ENCODE data around the gene ROPN1L.

Gene ROPN1L

GRCh38 chr5:10457682-10458574, 16.2 kb downstream of the ROPN1L start:
- DNase-seq (ENCODE audit: low read depth in 2 of 2), result no peak

- DNase-seq (ENCODE audit: low read depth in 2 of 2), result no peak
Measured at GRCh38 chr5:10459080-10460055, 17.7 kb downstream of the ROPN1L start.

- no peak for DNase-seq (ENCODE audit: low read depth in 2 of 2)
Measured at GRCh38 chr5:10460252-10460906, 18.7 kb downstream of the ROPN1L start.

DNA sequence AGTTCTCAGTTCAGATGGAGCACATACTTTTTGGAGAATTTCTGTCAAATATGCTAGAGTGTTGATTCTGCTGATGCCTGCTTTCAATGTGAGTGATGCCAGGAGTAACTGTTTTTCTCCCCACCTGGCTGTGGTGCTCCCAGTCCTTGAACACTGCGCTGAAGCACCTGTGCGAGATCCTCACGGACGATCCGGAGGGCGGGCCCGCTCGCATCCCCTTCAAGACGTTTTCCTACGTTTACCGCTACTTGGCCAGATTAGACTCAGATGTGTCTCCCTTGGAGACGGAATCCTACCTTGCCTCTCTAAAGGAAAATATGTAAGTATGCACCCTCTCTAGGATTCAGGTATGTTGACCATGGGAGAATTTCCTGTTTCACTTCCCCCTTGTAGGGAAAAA, 19.4 kb downstream of the ROPN1L start:
- DNase-seq (ENCODE audit: low read depth in 2 of 2), result no peak

DNA sequence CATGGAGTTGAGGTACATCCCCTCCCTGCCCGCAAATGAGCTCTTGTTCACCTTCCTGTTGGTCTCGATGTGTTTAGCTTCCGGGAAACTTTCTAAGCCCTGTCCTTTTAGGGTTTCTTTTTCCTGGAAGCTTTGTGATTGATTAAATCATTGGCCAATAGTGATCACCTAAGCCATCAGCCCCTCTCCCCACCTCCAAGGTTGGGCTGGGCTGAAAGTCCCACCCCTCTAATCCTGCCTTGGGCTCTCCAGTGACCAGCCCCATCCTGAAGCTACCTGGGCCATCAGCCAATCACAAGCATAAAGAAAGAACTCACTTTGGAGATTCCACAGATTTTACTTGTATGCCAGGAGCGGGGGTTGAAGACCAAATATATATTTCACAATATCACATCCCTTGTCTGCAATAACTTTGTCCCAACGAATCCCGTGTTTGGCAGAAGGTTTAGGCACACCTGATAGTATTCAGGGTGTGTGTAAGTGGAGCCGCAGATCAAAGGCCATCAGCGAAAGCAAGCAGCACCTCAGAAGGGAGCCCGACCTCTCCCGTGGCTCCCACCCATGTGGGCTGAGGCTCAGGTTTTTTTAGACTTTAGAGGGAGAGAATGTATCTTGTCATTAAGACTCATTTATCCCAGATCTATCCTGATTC, 20.4 kb downstream of the ROPN1L start:
- DNase-seq (ENCODE audit: low read depth in 2 of 2), result no peak

DNA sequence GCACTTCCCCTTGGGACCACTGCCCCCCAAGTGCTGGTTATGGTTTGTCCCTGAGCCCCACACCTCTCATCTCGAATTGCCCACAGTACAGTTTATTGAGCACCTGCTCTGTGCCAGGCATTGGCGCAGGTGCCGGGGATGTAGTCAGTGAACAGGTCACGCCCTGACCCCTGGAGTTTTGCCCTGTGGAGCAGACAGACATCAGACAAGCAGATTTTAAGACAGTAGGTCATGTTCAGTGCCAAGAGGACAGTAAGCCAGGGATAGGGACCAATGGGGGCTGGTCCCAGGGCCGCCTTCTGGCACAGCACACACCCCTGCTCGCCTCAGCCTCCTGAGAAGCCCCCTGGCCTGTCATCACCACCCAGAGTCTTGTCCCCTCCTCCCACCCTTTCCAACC, 21.9 kb downstream of the ROPN1L start:
- DNase-seq (ENCODE audit: low read depth in 2 of 2), result no peak

DNA sequence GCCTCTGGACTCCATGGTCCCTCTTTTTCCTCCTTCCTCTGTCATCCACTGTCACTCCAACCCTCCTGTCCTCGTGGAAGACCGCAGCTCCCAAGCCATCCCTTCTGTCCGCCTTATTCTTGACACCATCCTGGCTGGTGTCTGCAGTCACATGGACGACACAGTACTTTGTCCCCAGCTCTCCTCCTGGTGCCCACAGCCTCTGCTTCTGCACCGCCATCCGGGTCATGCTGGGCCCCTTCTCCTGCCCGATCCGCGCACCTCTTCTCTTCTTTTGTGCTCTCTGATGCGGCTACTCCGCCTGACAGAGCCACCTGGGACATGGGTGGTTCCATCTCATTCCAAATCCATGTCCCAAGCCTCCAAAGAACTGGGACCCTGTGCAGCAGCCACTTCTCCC, 22.5 kb downstream of the ROPN1L start:
- no peak for DNase-seq (ENCODE audit: low read depth in 2 of 2)

DNA sequence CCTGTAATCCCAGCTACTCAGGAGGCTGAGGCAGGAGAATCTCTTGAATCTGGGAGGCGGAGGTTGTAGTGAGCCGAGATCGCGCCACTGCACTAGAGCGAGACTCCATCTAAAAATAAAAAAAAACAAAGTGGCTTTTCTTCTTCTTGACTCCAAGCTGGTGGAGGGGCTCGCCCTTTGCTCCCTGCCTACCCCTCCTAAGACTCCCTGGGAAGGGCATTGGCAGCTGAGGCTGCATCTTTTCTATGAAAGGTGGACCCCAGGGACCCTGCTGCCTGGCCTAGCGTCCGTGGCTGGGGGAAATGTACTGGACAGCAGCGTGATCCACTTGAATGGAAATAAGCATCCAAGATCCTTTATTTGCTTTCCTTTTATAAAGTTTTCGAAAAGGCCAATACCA, 24.0 kb downstream of the ROPN1L start:
- DNase-seq (ENCODE audit: low read depth in 2 of 2), result no peak

DNA sequence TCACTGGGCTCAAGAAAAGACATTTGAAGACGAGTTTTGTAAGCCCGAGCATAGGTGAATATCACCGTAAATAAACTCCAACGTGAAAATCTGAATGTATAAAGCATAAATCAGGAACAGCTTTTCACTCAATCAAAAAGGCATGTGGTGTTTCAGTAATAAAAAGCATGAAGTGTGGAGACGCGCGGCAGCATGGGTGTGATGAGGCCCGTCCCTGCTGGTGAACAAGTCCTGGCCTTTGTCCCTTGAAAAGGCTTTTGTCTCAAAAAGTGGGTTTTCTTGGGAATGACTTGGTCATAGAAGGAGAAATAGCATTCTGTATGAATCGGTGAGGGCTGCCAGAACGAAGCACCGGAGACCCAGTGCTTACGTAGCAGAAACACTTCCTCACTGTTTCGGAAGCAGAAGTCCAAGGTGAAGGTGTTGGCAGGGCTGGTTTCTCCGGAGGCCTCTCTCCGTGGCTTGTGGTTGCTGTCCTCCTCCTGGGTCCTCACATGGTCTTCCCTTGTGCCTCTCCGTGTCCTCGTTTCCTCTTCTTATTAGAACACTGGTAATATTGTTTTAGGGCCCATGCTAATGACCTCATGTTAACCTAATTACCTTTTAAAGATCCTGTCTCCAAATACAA, 24.9 kb downstream of the ROPN1L start:
- no peak for DNase-seq (ENCODE audit: low read depth in 2 of 2)

- no peak for DNase-seq (ENCODE audit: low read depth in 2 of 2)
Measured at GRCh38 chr5:10467281-10468198, 25.9 kb downstream of the ROPN1L start.

DNA sequence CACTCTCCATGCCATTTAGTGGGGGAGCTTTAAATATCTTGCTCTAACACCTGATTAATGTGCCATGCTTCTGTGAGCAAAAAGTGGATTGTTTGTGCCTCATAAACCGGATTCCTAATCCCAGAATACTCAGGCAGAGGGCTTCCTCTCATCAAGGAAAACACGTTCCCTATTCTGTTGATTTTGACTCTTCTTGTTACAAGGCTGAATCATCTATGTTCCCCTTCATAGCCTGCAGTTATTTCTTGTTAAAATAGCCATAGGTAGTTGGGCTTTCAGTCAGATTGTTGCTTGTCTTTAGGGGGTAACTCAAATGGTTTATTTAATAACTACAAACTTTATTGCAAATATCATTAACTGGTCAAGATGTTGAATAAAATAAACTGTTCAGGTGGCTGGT, 26.6 kb downstream of the ROPN1L start:
- DNase-seq (ENCODE audit: low read depth in 2 of 2), result no peak

GRCh38 chr5:10469253-10470050, 27.8 kb downstream of the ROPN1L start:
- DNase-seq (ENCODE audit: low read depth in 2 of 2), result no peak

DNA sequence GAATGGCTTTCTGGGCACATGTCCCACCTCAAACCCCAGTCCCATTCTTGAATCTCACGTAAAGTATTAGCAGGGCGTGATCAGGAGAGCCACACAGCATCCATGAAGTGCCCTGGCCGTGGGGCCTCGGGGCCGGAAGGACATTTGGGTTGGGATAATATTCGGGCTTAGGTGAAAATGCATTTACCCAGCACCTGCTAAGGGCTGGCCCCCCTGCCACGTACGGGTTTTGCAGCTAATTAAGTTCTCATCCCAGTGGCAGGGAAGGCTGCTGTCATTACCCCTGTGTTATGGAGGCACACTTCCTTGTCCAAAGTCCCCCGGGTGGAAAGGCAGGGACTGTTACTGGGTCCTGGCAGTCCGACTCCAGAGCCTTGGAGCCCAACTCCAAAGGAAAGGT, 29.0 kb downstream of the ROPN1L start:
- DNase-seq (ENCODE audit: low read depth in 2 of 2), result no peak

DNA sequence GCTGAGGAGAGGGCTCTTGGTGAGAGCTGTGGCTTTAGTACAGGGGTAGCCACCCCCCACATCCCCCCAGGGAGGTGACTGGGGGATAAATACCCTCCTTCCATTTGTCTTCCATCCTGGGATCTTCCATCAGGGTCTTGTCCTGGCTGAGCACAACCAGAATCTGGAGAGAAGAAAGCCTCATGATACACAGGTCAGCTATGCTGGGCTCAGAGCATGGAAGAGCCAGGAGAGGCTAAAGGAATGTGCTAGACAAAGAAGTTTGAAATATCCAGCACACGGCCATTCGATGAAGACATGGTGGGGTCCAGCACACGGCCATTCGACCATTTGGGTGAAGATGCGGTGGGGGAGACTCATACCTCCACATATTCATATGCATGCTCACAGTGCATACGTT, 30.0 kb downstream of the ROPN1L start:
- DNase-seq (ENCODE audit: low read depth in 2 of 2), result no peak

GRCh38 chr5:10474521-10475075, 32.9 kb downstream of the ROPN1L start:
- DNase-seq (ENCODE audit: low read depth in 2 of 2), result no peak

- no peak for DNase-seq (ENCODE audit: low read depth in 2 of 2)
Measured at GRCh38 chr5:10475931-10476676, 34.4 kb downstream of the ROPN1L start.

DNA sequence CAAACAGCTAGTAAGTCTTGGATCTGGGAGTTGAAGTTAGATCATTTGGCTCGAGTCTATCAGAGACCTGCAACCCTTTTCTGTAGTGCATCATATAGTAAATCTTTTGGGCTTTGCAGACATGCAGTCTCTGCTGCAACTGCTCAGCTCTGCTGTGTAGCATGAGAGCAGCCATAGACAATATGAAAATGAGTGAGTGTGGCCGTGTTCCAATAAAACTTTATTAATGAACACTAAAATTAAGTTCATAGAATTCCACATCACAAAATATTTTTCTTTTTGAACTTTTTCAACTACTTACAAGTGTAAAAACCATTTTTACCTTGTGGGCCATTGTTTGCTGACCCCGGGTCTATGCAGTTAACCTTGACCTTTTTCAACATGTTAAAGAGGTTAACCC, 35.2 kb downstream of the ROPN1L start:
- no peak for DNase-seq (ENCODE audit: low read depth in 2 of 2)

DNA sequence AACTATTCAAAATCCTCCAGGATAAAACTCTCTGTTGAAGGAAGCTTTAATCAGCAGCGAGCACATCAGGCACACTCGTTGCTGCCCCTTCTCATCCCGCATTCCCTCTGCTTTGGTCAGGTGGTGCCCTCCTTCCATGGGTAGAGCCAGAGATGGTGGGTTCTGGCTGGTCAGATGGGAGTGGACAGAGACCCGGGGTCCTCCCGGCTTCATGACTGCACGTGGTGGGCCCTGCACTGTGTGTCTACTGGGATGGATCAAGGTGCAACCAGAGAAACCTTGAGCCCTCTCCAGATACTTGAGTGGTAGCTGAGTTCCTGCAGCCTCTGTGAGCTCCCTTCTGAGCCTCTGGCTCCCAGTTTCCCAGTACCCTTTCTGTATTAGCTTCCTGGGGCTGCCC, 36.3 kb downstream of the ROPN1L start:
- DNase-seq (ENCODE audit: low read depth in 2 of 2), result no peak

All from stimulated activated CD4-positive, alpha-beta T cell treated with anti-CD3 and anti-CD28 coated beads, Interleukin-4, amount 100 ng/mL, for 48 hours (primary cell).